HG03097 (cell line): ENCODE data around the gene TMEM108.

Experiments
- ATAC-seq: cut with Tn5 transposase; IDR thresholded peaks from one replicate; pipeline ENCODE4 v1.9.1; 2021; ENCODE audit not compliant: unreplicated experiment, low FRiP score

Gene TMEM108

DNA sequence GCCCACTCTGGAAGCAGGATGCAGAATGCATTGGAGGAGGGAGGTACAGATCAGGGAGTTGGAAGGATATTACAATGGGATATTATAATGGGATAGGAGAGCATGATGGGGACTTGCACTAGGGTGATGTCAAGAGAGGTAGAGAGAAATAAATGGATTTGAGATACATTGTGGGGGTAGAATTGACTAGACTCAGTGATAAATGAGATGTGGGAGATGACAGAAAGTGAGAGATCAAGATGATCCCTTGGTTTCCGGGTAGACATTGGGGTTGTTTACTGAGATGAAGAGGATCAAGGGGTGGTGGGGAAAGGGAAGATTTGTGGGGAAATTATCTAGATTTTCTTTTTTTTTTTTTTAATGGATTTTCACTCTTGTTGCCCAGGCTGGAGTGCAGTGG is 404.3 kb downstream of the TMEM108 start:
- ATAC-seq, result no peak

- no peak for ATAC-seq
Measured at GRCh38 chr3:133443649-133444422, 405.6 kb downstream of the TMEM108 start.

DNA sequence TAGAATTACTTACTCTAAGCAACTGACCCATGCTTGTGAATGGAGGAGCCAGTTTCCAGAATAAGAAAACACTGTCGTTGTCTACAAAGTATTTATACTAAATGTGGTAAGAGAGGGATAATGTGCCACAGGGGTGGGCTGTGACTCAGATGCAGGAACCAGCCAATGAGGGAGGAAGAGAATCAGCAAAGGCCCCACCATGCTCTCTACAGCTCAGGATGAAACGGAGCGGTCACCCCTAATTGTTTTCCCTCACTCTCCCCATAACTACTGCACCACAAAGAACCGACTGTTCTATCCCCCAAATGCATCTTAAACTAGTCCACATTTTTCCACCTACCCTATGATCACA is 406.2 kb downstream of the TMEM108 start:
- no peak for ATAC-seq

- no peak for ATAC-seq
Measured at GRCh38 chr3:133445108-133445507, 406.9 kb downstream of the TMEM108 start.
